GM23248 (cell line): Measurements from ENCODE around the gene B3GNT2.

Experiments
- EZH2 ChIP-seq: fragments of 200-600 bp; sonication (generic); IDR thresholded peaks from 2 replicates; pipeline ENCODE4 v1.6.1; 2018; ENCODE audit warnings: antibody characterized with exemption, mild to moderate bottlenecking; ENCODE audit not compliant: insufficient read depth, poor library complexity, severe bottlenecking
- EZH2phosphoT487 ChIP-seq: fragments of 200-600 bp; sonication (generic); IDR thresholded peaks from 2 replicates; pipeline ENCODE4 v1.6.1; 2018; ENCODE audit warnings: antibody characterized with exemption, moderate library complexity, mild to moderate bottlenecking, low read depth; ENCODE audit not compliant: insufficient read depth

- TF ChIP-seq EZH2phosphoT487 (no peak), EZH2 (no peak)
Observed at GRCh38 chr2:62178741-62179271, 17.1 kb upstream of the B3GNT2 start.
